H1 (cell line): Measurements from ENCODE around the gene UROC1. TPM values are rescaled to one million over a fixed set of nuclear protein-coding genes. Genes with fewer than 3 reads are reported as not detected.
A peak's percentile ranks its signal among the peaks of the same experiment; 100 is the strongest.

Source experiments
- CTCF ChIA-PET: fragments of 300-600 bp; sonication (Branson Sonifier 250); formaldehyde crosslinking; loops from one replicate; lab custom pipeline; 2021; ENCODE audit not compliant: partially characterized antibody; lab: Charles Lee
- POLR2A ChIA-PET: fragments of 300-600 bp; sonication (Branson Sonifier 250); formaldehyde crosslinking; loops from one replicate; lab custom pipeline; 2021; ENCODE audit warnings: inconsistent platforms; ENCODE audit not compliant: partially characterized antibody; lab: Charles Lee
- DNase-seq, 2 experiments: peaks; one replicate each; pipeline versions ENCODE4 v3.0.0 to v3.0.0-alpha.2; 2010 to 2022; ENCODE audit warnings: low spot score in 2 of 2, low read depth in 1 of 2, mixed read lengths in 1 of 2
- FAIRE-seq: peaks from 2 replicates; lab custom pipeline; 2011; peaks lifted over from hg19 to GRCh38; lab: Jason Lieb, UNC
- H2AFZ ChIP-seq: 2 replicates; pipeline ENCODE4 v1.8.1; 2012; ENCODE audit warnings: low read length, inconsistent platforms
- H2AK5ac ChIP-seq: 2 replicates; pipeline ENCODE4 v1.6.1; 2013; ENCODE audit warnings: low read depth, low read length
- H2BK120ac ChIP-seq: replicated peaks from 2 replicates; pipeline ENCODE3; 2013; ENCODE audit warnings: low read depth, low read length, inconsistent platforms
- H2BK12ac ChIP-seq: 2 replicates; pipeline ENCODE4 v1.6.1; 2013; ENCODE audit warnings: low read depth, low read length
- H2BK15ac ChIP-seq: 2 replicates; pipeline ENCODE4 v1.6.1; 2013; ENCODE audit warnings: low read length
- H2BK20ac ChIP-seq: 2 replicates; pipeline ENCODE4 v1.6.1; 2013; ENCODE audit warnings: low read length
- H2BK5ac ChIP-seq: 2 replicates; pipeline ENCODE4 v1.6.1; 2013; ENCODE audit warnings: low read depth, low read length
- H3K14ac ChIP-seq: 2 replicates; pipeline ENCODE4 v1.6.1; 2013; ENCODE audit warnings: inconsistent platforms; ENCODE audit not compliant: insufficient read length
- H3K18ac ChIP-seq: 2 replicates; pipeline ENCODE4 v1.6.1; 2013; ENCODE audit warnings: low read length; ENCODE audit errors: extremely low read depth
- H3K23ac ChIP-seq: 2 replicates; pipeline ENCODE4 v1.6.1; 2013; ENCODE audit warnings: inconsistent platforms; ENCODE audit not compliant: insufficient read length
- H3K23me2 ChIP-seq: 2 replicates; pipeline ENCODE4 v1.6.1; 2013; ENCODE audit warnings: low read depth, low read length
- H3K27ac ChIP-seq: 2 replicates; pipeline ENCODE4 v1.6.1; 2011; ENCODE audit warnings: low read depth, low read length, inconsistent platforms
- H3K27me3 ChIP-seq, 4 experiments: replicated peaks in 1 of 4; 1 replicate in 1 of 4; 2 replicates in 3 of 4; pipeline versions ENCODE4 v1.6.1 to v1.8.1; 2011 to 2013; ENCODE audit warnings: low read length in 3 of 4, mild to moderate bottlenecking in 3 of 4, inconsistent platforms in 2 of 4, mixed read lengths in 2 of 4, moderate library complexity in 1 of 4; ENCODE audit not compliant: control insufficient read depth in 3 of 4, insufficient read depth in 3 of 4; ENCODE audit errors: extremely low read depth in 1 of 4
- H3K36me3 ChIP-seq, 4 experiments: 2 replicates each; pipeline versions ENCODE4 v1.6.1 to v1.8.1; 2011 to 2013; ENCODE audit warnings: mild to moderate bottlenecking in 4 of 4, low read length in 3 of 4, moderate library complexity in 2 of 4, control low read depth in 1 of 4, inconsistent platforms in 1 of 4; ENCODE audit not compliant: insufficient read depth in 4 of 4, control insufficient read depth in 2 of 4
- H3K4ac ChIP-seq: replicated peaks from 2 replicates; pipeline ENCODE3; 2013; ENCODE audit warnings: low read length, low read depth, mixed read lengths, inconsistent platforms; ENCODE audit not compliant: insufficient read length
- H3K4me1 ChIP-seq, 4 experiments: replicated peaks in 1 of 4; 1 replicate in 1 of 4; 2 replicates in 3 of 4; pipeline versions ENCODE4 v1.6.1 to v1.8.1; 2011 to 2013; ENCODE audit warnings: low read length in 3 of 4, inconsistent platforms in 2 of 4, mixed read lengths in 1 of 4; ENCODE audit not compliant: insufficient read depth in 4 of 4, control insufficient read depth in 3 of 4
- H3K4me2 ChIP-seq, 2 experiments: 2 replicates each; pipeline versions ENCODE4 v1.6.1 to v1.8.1; 2011 to 2013; ENCODE audit warnings: low read depth in 2 of 2, low read length in 2 of 2, control low read depth in 1 of 2, inconsistent platforms in 1 of 2, mild to moderate bottlenecking in 1 of 2; ENCODE audit not compliant: insufficient read depth in 1 of 2
- H3K4me3 ChIP-seq, 4 experiments: fragments of 200-600, 300-600 bp in 1 of 4; sonication (generic), shearing (Covaris generic), sonication (Bioruptor Twin) in 1 of 4; 2 replicates each; pipeline versions ENCODE4 v1.5.1 to v1.8.1; 2011 to 2016; ENCODE audit warnings: low read length in 4 of 4, low read depth in 3 of 4, control low read depth in 2 of 4, inconsistent platforms in 2 of 4, mild to moderate bottlenecking in 2 of 4, mixed read lengths in 1 of 4, moderate library complexity in 1 of 4; ENCODE audit not compliant: insufficient read depth in 2 of 4; ENCODE audit errors: extremely low read depth in 1 of 4
- H3K56ac ChIP-seq: replicated peaks from 2 replicates; pipeline ENCODE3; 2013; ENCODE audit warnings: low read depth, mild to moderate bottlenecking, mixed read lengths, low read length, inconsistent platforms; ENCODE audit not compliant: insufficient read length
- H3K79me1 ChIP-seq: 2 replicates; pipeline ENCODE4 v1.6.1; 2013; ENCODE audit warnings: low read depth, low read length, control low read depth
- H3K79me2 ChIP-seq, 2 experiments: 2 replicates each; pipeline versions ENCODE4 v1.6.1 to v1.8.1; 2012 to 2013; ENCODE audit warnings: low read length in 2 of 2, mild to moderate bottlenecking in 2 of 2, inconsistent platforms in 1 of 2; ENCODE audit not compliant: insufficient read depth in 2 of 2, control insufficient read depth in 1 of 2
- H3K9ac ChIP-seq, 4 experiments: replicated peaks in 1 of 4; 1 replicate in 1 of 4; 2 replicates in 3 of 4; pipeline versions ENCODE4 v1.6.1 to v1.8.1; 2011 to 2013; ENCODE audit warnings: low read depth in 3 of 4, low read length in 3 of 4, control low read depth in 2 of 4, mild to moderate bottlenecking in 2 of 4, moderate library complexity in 2 of 4, inconsistent platforms in 1 of 4; ENCODE audit errors: extremely low read depth in 1 of 4
- H3K9me3 ChIP-seq, 2 experiments: 2 replicates each; pipeline versions ENCODE4 v1.6.1 to v1.8.1; 2012 to 2013; ENCODE audit warnings: mild to moderate bottlenecking in 2 of 2, moderate library complexity in 2 of 2, control low read depth in 1 of 2, inconsistent platforms in 1 of 2, low read depth in 1 of 2, low read length in 1 of 2, mixed read lengths in 1 of 2; ENCODE audit not compliant: insufficient read depth in 2 of 2
- H4K20me1 ChIP-seq, 2 experiments: replicated peaks in 1 of 2; 2 replicates each; pipeline versions ENCODE3 to v1.8.1; 2011 to 2013; ENCODE audit warnings: inconsistent platforms in 2 of 2, low read length in 2 of 2, mild to moderate bottlenecking in 1 of 2; ENCODE audit not compliant: insufficient read depth in 2 of 2, control insufficient read depth in 1 of 2
- H4K5ac ChIP-seq: 2 replicates; pipeline ENCODE4 v1.6.1; 2013; ENCODE audit warnings: low read length, low read depth, mixed read lengths, inconsistent platforms; ENCODE audit not compliant: insufficient read length
- H4K8ac ChIP-seq: 2 replicates; pipeline ENCODE4 v1.8.0; 2013; ENCODE audit warnings: mild to moderate bottlenecking, moderate library complexity, low read length, inconsistent platforms; ENCODE audit not compliant: insufficient read depth; ENCODE audit errors: extremely low read depth
- H4K91ac ChIP-seq: replicated peaks from 2 replicates; pipeline ENCODE3; 2013; ENCODE audit warnings: low read length, mixed read lengths, inconsistent platforms; ENCODE audit not compliant: insufficient read length
- CBX5 ChIP-seq: fragments of 300-800, 300-1000 bp; sonication (generic); IDR thresholded peaks from 2 replicates; pipeline ENCODE4 v1.7.1; 2016; ENCODE audit warnings: antibody characterized with exemption, low read length, low read depth
- JUN ChIP-seq: IDR thresholded peaks from 2 replicates; pipeline ENCODE4 v1.6.1; 2011; ENCODE audit warnings: low read depth, mild to moderate bottlenecking, improper control_type of control experiment, low read length
- WGBS, 2 experiments: shearing (Covaris generic) in 1 of 2; methylation state at CpG; one replicate each; pipeline versions ENCODE4 v1.1.6 to v1.1.7; 2013 to 2015; ENCODE audit warnings: low lambda C conversion rate in 2 of 2, mixed read lengths in 2 of 2, inconsistent platforms in 1 of 2, low coverage in 1 of 2, missing lambda C conversion rate in 1 of 2; ENCODE audit not compliant: insufficient replicate concordance in 2 of 2, insufficient coverage in 1 of 2, insufficient read length in 1 of 2; ENCODE audit errors: extremely low coverage in 1 of 2, missing lambda C conversion rate in 1 of 2; 5-methylcytosine and 5-hydroxymethylcytosine counted together
- polyA plus RNA-seq, 7 experiments: library from polyadenylated mRNA; depleted of rRNA in 3 of 7; stranded (reverse) in 5 of 7; unstranded in 2 of 7; fragments of >200 nt in 5 of 7; fragments of 200-250 nt in 2 of 7; gene quantifications; 1 replicate in 5 of 7; 2 replicates in 1 of 7; 4 replicates in 1 of 7; pipeline versions ENCODE4 v1.2.1 to v1.2.3, GENCODE V29; 2011 to 2013; ENCODE audit warnings: missing spikeins in 2 of 7, mixed read lengths in 2 of 7
- total RNA-seq: library from RNA; stranded (reverse); fragmentation: NEBNext Ultra II Directional; extraction: Animal tissue kit (Norgen Biotek cat#: 25700); gene quantifications from 2 replicates; pipeline ENCODE4 v1.2.1, GENCODE V29; 2021

Gene UROC1
- total and polyA plus RNA-seq, 2 of the 8 experiments (the other 6 are each of a cell fraction or from before 2014, with no cell fraction given) = 0.03 TPM; not detected in 1

GRCh38 chr3:126433496-126434263 lies 83.9 kb downstream of the UROC1 start:
- Histone ChIP-seq H3K79me2 (no peaks in the 10 kb centered on the region), H3K27me3 (no peaks in the 10 kb centered on the region), H3K56ac (no peak overlapping the region), H3K9ac (no peak overlapping the region), H3K4me1 (no peaks in the 10 kb centered on the region; a peak in 1 of 7 replicates), H4K5ac (no peak overlapping the region), H2BK15ac (no peak overlapping the region), H2BK12ac (no peak overlapping the region), H3K4me3 (no peak overlapping the region), H3K14ac (no peak overlapping the region), H3K4ac (no peak overlapping the region), H3K9me3 (no peaks in the 10 kb centered on the region), H2AK5ac (no peak overlapping the region), H4K91ac (no peak overlapping the region), H3K36me3 (peaks cover 0 to 4% (median 0%) of the 10 kb centered on the region in 4 experiments; a peak in 2 of 8 replicates), H4K20me1 (peaks cover 1 to 4% of the 10 kb centered on the region in 2 experiments), H2BK5ac (no peak overlapping the region), H4K8ac (peak overlapping the region; percentile 57; the same call in 1 of the 2 replicates), H3K27ac (no peak overlapping the region), H3K79me1 (no peaks in the 10 kb centered on the region; the same call in 1 of the 2 replicates), H2BK120ac (no peak overlapping the region), H3K23ac (no peak overlapping the region), H3K4me2 (no peak overlapping the region), H2BK20ac (no peak overlapping the region), H3K23me2 (no peaks in the 10 kb centered on the region), H3K18ac (no peak overlapping the region), H2AFZ (no peak overlapping the region)
- POLR2A ChIA-PET = interaction anchor here (1.2 to 2.8 kb wide), 3 partner anchors 13 to 31 kb away, joined by 4 to 13 read pairs (median 7); no protein-coding TSS in a partner anchor
- 78% methylated on average over 12 of the region's 13 CpGs; no CpG with 5 or more reads in 1 of the 2 experiments for WGBS, 2 experiments
- CTCF ChIA-PET = interaction anchor here (0.7 to 2.0 kb wide), 5 partner anchors 8 to 278 kb away, joined by 3 to 6 read pairs (median 3); no protein-coding TSS in a partner anchor
- FAIRE-seq = no peak
- DNase-seq = no peak
- TF ChIP-seq CBX5 = no peak
- TF ChIP-seq JUN = no peak
